HEK293 (cell line): ENCODE results near the gene EGFR.

ENCODE experiments used
- CTCF ChIA-PET: fragments of 350-600 bp; formaldehyde crosslinking; extraction: SDS; loops from one replicate; lab custom pipeline; 2021; ENCODE audit warnings: antibody characterized with exemption; lab: Yijun Ruan, JAX
- POLR2A ChIA-PET: fragments of 300-600 bp; formaldehyde crosslinking; extraction: SDS; loops from one replicate; lab custom pipeline; 2020; ENCODE audit warnings: antibody characterized with exemption, inconsistent platforms; lab: Yijun Ruan, JAX
- H3K27ac ChIP-seq: fragments of 200-500 bp; sonication (Bioruptor generic); 2 replicates; pipeline ENCODE4 v1.5.1; 2014; ENCODE audit warnings: low read depth, low read length, control low read depth, inconsistent platforms; ENCODE audit errors: extremely low read depth
- H3K36me3 ChIP-seq, 2 experiments: fragments of 200-500 bp in 1 of 2; sonication (Bioruptor generic) in 1 of 2; 1 replicate in 1 of 2; 2 replicates in 1 of 2; pipeline ENCODE4 v1.5.1; 2014 to 2017; ENCODE audit warnings: inconsistent platforms in 2 of 2, low read length in 2 of 2; ENCODE audit not compliant: control insufficient read depth in 2 of 2, insufficient read depth in 1 of 2
- H3K4me1 ChIP-seq: fragments of 200-500 bp; sonication (Bioruptor generic); 2 replicates; pipeline ENCODE4 v1.5.1; 2014; ENCODE audit warnings: mild to moderate bottlenecking, low read length, inconsistent platforms; ENCODE audit not compliant: control insufficient read depth, insufficient read depth
- H3K4me3 ChIP-seq: 2 replicates; pipeline ENCODE4 v1.5.1; 2011; ENCODE audit warnings: low read depth, mild to moderate bottlenecking, control low read depth, low read length, moderate library complexity
- H3K9me3 ChIP-seq: fragments of 200-500 bp; sonication (Bioruptor generic); 2 replicates; pipeline ENCODE4 v1.5.1; 2014; ENCODE audit warnings: low read depth, low read length, inconsistent platforms; ENCODE audit not compliant: control insufficient read depth, insufficient read depth
- BCL11B ChIP-seq: fragments of 450-650 bp; formaldehyde crosslinking; IDR thresholded peaks from 2 replicates; pipeline ENCODE4 v1.5.1; 2016; ENCODE audit warnings: low read depth, missing biosample characterization, missing genetic modification characterization
- GLIS1 ChIP-seq: fragments of 450-650 bp; formaldehyde crosslinking; IDR thresholded peaks from 2 replicates; pipeline ENCODE4 v1.5.1; 2016; ENCODE audit warnings: missing biosample characterization, missing genetic modification characterization
- SP2 ChIP-seq: fragments of 450-650 bp; formaldehyde crosslinking; IDR thresholded peaks from 2 replicates; pipeline ENCODE4 v1.5.1; 2016; ENCODE audit warnings: missing biosample characterization, missing genetic modification characterization
- WT1 ChIP-seq: fragments of 450-650 bp; formaldehyde crosslinking; IDR thresholded peaks from 2 replicates; pipeline ENCODE4 v1.5.1; 2016; ENCODE audit warnings: missing biosample characterization, missing genetic modification characterization
- ZNF10 ChIP-seq: fragments of 450-650 bp; formaldehyde crosslinking; IDR thresholded peaks from 2 replicates; pipeline ENCODE4 v1.5.1; 2017; ENCODE audit warnings: missing biosample characterization, missing genetic modification characterization
- ZNF157 ChIP-seq: fragments of 450-650 bp; formaldehyde crosslinking; IDR thresholded peaks from 2 replicates; pipeline ENCODE4 v1.5.1; 2016; ENCODE audit warnings: missing biosample characterization, missing genetic modification characterization
- ZNF169 ChIP-seq: fragments of 450-650 bp; formaldehyde crosslinking; IDR thresholded peaks from 2 replicates; pipeline ENCODE4 v1.5.1; 2016; ENCODE audit warnings: missing biosample characterization, missing genetic modification characterization
- ZNF202 ChIP-seq: fragments of 450-650 bp; formaldehyde crosslinking; IDR thresholded peaks from 2 replicates; pipeline ENCODE4 v1.5.1; 2016; ENCODE audit warnings: missing biosample characterization, missing genetic modification characterization, borderline replicate concordance
- ZNF221 ChIP-seq: fragments of 450-650 bp; formaldehyde crosslinking; IDR thresholded peaks from 2 replicates; pipeline ENCODE4 v1.5.1; 2017; ENCODE audit warnings: missing biosample characterization, missing genetic modification characterization, borderline replicate concordance
- ZNF302 ChIP-seq: fragments of 450-650 bp; formaldehyde crosslinking; IDR thresholded peaks from 2 replicates; pipeline ENCODE4 v1.5.1; 2016; ENCODE audit warnings: missing biosample characterization, missing genetic modification characterization, low read depth
- ZNF37A ChIP-seq: fragments of 450-650 bp; IDR thresholded peaks from 2 replicates; pipeline ENCODE4 v1.5.1; 2018; ENCODE audit warnings: missing biosample characterization, missing genetic modification characterization
- ZNF423 ChIP-seq: fragments of 450-650 bp; formaldehyde crosslinking; IDR thresholded peaks from 2 replicates; pipeline ENCODE4 v1.5.1; 2016; ENCODE audit warnings: missing biosample characterization, missing genetic modification characterization
- ZNF433 ChIP-seq: fragments of 450-650 bp; formaldehyde crosslinking; IDR thresholded peaks from 2 replicates; pipeline ENCODE4 v1.5.1; 2016; ENCODE audit warnings: missing biosample characterization, missing genetic modification characterization, low read depth
- ZNF48 ChIP-seq: fragments of 450-650 bp; formaldehyde crosslinking; IDR thresholded peaks from 2 replicates; pipeline ENCODE4 v1.5.1; 2016; ENCODE audit warnings: missing biosample characterization, missing genetic modification characterization
- ZNF510 ChIP-seq: fragments of 450-650 bp; formaldehyde crosslinking; IDR thresholded peaks from 2 replicates; pipeline ENCODE4 v1.5.1; 2018; ENCODE audit warnings: mild to moderate bottlenecking, missing genetic modification characterization, missing biosample characterization; ENCODE audit not compliant: insufficient replicate concordance
- ZNF623 ChIP-seq: fragments of 450-650 bp; formaldehyde crosslinking; IDR thresholded peaks from 2 replicates; pipeline ENCODE4 v1.5.1; 2016; ENCODE audit warnings: missing biosample characterization, missing genetic modification characterization
- ZNF747 ChIP-seq: fragments of 450-650 bp; formaldehyde crosslinking; IDR thresholded peaks from 2 replicates; pipeline ENCODE4 v1.5.1; 2016; ENCODE audit warnings: missing biosample characterization, missing genetic modification characterization
- ZNF776 ChIP-seq: fragments of 450-650 bp; formaldehyde crosslinking; IDR thresholded peaks from 2 replicates; pipeline ENCODE4 v1.5.0; 2017; ENCODE audit warnings: missing biosample characterization, missing genetic modification characterization, borderline replicate concordance
- ZNF777 ChIP-seq: fragments of 450-650 bp; formaldehyde crosslinking; IDR thresholded peaks from 2 replicates; pipeline ENCODE4 v1.5.1; 2017; ENCODE audit warnings: missing biosample characterization, missing genetic modification characterization, borderline replicate concordance
- ZNF843 ChIP-seq: fragments of 450-650 bp; formaldehyde crosslinking; IDR thresholded peaks from 2 replicates; pipeline ENCODE4 v1.5.1; 2016; ENCODE audit warnings: missing biosample characterization, missing genetic modification characterization
- TF ChIP-seq, protein P1 (sequence below): fragments of 450-650 bp; formaldehyde crosslinking; IDR thresholded peaks from 2 replicates; pipeline ENCODE4 v1.5.1; 2016; ENCODE audit warnings: missing biosample characterization, missing genetic modification characterization
- TF ChIP-seq, protein P2 (sequence below): fragments of 450-650 bp; formaldehyde crosslinking; IDR thresholded peaks from 2 replicates; pipeline ENCODE4 v1.5.0; 2017; ENCODE audit warnings: missing biosample characterization, missing genetic modification characterization, borderline replicate concordance
- TF ChIP-seq, protein P3 (sequence below): sonication (generic); formaldehyde crosslinking; IDR thresholded peaks from 2 replicates; pipeline ENCODE4 v1.8.1; 2022; ENCODE audit warnings: mild to moderate bottlenecking, moderate library complexity, missing genetic modification reagents
- TF ChIP-seq, protein P4 (sequence below): fragments of 450-650 bp; formaldehyde crosslinking; optimal IDR thresholded peaks from 2 replicates; pipeline ENCODE3; 2016; ENCODE audit warnings: missing biosample characterization, mild to moderate bottlenecking, missing genetic modification characterization
- TF ChIP-seq, protein P5 (sequence below): fragments of 450-650 bp; formaldehyde crosslinking; IDR thresholded peaks from 2 replicates; pipeline ENCODE4 v1.5.1; 2016; ENCODE audit warnings: missing biosample characterization, missing genetic modification characterization

EGFR gene

DNA sequence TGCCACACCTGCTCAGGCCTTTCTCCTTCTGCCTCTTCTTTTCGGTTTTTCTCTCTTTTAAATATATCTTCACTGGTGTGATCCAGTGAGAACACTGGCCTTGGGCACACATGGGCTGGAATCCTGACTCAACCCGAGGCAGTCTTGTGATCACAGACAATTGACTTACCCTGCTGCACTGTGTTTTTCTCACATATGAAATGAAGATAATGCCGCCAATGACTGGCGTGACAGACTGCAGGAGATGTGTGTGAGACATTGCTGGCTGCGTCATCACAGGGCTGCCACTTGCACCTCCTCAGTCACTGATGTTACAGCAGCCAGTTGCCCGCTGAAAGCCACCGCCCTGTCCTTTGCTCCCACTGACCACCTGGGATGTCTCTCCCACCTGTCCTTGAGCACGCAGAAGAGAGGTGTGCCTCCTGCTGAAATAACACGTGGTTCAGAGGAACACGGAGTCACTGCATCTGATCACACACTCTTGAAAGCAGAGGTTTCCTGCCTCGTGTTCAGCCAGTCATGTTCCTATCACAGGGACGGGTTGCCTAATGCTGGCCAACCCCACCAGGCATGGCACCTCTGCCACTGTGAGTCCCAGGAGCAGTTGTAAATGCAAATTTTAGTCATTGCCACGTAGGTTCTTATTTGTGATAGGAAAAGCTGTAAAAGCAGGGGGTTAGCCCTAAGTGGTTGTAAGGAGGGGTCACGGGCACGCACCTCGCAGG lies 221.8 kb downstream of the EGFR start:
- H3K9me3 ChIP-seq = no peaks in the 10 kb centered on the region
- no peak overlapping the region for H3K27ac ChIP-seq
- CTCF ChIA-PET = interaction anchor here (2.3 kb wide), 1 partner anchor 14 kb away, joined by 13 read pairs; no protein-coding TSS in a partner anchor
- no peak overlapping the region for H3K4me3 ChIP-seq
- no peaks in the 10 kb centered on the region for H3K36me3 ChIP-seq
- H3K4me1 ChIP-seq = no peaks in the 10 kb centered on the region
- TF ChIP-seq ZNF623 (no peak), ZNF510 (tag by site-specific recombination) (no peak), ZNF202 (tag by site-specific recombination) (no peak), SP2 (tag by site-specific recombination) (no peak), ZNF10 (no peak), ZNF221 (tag by site-specific recombination) (no peak), ZNF776 (tag by site-specific recombination) (no peak), ZNF747 (tag by site-specific recombination) (no peak), BCL11B (no peak), ZNF423 (tag by site-specific recombination) (no peak), ZNF777 (no peak), ZNF169 (tag by site-specific recombination) (no peak), ZNF48 (tag by site-specific recombination) (no peak), ZNF843 (tag by site-specific recombination) (no peak), ZNF433 (no peak)
- TF ChIP-seq, protein P1, sequence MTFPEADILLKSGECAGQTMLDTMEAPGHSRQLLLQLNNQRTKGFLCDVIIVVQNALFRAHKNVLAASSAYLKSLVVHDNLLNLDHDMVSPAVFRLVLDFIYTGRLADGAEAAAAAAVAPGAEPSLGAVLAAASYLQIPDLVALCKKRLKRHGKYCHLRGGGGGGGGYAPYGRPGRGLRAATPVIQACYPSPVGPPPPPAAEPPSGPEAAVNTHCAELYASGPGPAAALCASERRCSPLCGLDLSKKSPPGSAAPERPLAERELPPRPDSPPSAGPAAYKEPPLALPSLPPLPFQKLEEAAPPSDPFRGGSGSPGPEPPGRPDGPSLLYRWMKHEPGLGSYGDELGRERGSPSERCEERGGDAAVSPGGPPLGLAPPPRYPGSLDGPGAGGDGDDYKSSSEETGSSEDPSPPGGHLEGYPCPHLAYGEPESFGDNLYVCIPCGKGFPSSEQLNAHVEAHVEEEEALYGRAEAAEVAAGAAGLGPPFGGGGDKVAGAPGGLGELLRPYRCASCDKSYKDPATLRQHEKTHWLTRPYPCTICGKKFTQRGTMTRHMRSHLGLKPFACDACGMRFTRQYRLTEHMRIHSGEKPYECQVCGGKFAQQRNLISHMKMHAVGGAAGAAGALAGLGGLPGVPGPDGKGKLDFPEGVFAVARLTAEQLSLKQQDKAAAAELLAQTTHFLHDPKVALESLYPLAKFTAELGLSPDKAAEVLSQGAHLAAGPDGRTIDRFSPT (tag by site-specific recombination) = no peak
- TF ChIP-seq, protein P2, sequence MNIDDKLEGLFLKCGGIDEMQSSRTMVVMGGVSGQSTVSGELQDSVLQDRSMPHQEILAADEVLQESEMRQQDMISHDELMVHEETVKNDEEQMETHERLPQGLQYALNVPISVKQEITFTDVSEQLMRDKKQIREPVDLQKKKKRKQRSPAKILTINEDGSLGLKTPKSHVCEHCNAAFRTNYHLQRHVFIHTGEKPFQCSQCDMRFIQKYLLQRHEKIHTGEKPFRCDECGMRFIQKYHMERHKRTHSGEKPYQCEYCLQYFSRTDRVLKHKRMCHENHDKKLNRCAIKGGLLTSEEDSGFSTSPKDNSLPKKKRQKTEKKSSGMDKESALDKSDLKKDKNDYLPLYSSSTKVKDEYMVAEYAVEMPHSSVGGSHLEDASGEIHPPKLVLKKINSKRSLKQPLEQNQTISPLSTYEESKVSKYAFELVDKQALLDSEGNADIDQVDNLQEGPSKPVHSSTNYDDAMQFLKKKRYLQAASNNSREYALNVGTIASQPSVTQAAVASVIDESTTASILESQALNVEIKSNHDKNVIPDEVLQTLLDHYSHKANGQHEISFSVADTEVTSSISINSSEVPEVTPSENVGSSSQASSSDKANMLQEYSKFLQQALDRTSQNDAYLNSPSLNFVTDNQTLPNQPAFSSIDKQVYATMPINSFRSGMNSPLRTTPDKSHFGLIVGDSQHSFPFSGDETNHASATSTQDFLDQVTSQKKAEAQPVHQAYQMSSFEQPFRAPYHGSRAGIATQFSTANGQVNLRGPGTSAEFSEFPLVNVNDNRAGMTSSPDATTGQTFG (tag by site-specific recombination) = no peak
- TF ChIP-seq, protein P3, sequence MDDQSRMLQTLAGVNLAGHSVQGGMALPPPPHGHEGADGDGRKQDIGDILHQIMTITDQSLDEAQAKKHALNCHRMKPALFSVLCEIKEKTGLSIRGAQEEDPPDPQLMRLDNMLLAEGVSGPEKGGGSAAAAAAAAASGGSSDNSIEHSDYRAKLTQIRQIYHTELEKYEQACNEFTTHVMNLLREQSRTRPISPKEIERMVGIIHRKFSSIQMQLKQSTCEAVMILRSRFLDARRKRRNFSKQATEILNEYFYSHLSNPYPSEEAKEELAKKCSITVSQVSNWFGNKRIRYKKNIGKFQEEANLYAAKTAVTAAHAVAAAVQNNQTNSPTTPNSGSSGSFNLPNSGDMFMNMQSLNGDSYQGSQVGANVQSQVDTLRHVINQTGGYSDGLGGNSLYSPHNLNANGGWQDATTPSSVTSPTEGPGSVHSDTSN (CRISPR knock-in tag) = no peak
- TF ChIP-seq, protein P4, sequence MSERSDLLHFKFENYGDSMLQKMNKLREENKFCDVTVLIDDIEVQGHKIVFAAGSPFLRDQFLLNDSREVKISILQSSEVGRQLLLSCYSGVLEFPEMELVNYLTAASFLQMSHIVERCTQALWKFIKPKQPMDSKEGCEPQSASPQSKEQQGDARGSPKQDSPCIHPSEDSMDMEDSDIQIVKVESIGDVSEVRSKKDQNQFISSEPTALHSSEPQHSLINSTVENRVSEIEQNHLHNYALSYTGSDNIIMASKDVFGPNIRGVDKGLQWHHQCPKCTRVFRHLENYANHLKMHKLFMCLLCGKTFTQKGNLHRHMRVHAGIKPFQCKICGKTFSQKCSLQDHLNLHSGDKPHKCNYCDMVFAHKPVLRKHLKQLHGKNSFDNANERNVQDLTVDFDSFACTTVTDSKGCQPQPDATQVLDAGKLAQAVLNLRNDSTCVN = no peak
- POLR2A ChIA-PET = no interaction called here

DNA sequence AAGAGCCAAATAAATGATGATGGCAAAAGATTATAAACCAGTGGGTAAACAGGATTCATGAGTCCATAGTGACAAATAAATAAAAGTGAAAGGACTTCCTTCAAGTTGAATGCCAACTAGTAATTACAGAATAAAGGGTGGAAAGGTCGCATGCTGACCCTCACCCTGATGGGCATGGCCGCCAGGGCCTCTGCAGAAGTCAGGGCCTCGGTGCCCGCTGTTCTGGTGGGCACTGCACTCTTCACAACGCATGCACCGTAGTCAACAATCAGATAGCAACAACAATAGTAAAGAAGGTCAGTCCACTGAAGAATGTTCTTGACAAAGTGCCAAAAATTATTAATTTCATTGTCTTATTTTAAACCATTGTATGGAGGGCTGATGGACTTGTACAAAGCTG lies 223.1 kb downstream of the EGFR start:
- ChIA-PET POLR2A (no interaction called here), CTCF (interaction anchor here (2.3 kb wide), 1 partner anchor 13 kb away, joined by 13 read pairs; no protein-coding TSS in a partner anchor)
- Histone ChIP-seq H3K9me3 (no peaks in the 10 kb centered on the region), H3K36me3 (no peaks in the 10 kb centered on the region), H3K4me1 (no peaks in the 10 kb centered on the region), H3K4me3 (no peak overlapping the region), H3K27ac (no peak overlapping the region)
- TF ChIP-seq ZNF157 (tag by site-specific recombination) (no peak), ZNF37A (tag by site-specific recombination) (no peak), ZNF302 (no peak), WT1 (no peak), ZNF48 (tag by site-specific recombination) (no peak), GLIS1 (no peak)
- TF ChIP-seq, protein P5, sequence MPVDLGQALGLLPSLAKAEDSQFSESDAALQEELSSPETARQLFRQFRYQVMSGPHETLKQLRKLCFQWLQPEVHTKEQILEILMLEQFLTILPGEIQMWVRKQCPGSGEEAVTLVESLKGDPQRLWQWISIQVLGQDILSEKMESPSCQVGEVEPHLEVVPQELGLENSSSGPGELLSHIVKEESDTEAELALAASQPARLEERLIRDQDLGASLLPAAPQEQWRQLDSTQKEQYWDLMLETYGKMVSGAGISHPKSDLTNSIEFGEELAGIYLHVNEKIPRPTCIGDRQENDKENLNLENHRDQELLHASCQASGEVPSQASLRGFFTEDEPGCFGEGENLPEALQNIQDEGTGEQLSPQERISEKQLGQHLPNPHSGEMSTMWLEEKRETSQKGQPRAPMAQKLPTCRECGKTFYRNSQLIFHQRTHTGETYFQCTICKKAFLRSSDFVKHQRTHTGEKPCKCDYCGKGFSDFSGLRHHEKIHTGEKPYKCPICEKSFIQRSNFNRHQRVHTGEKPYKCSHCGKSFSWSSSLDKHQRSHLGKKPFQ (tag by site-specific recombination) = no peak
- TF ChIP-seq, protein P1 (tag by site-specific recombination) = no peak
